GM19035 (cell line): ENCODE data around the gene HSDL2.
"Not testable (repeated sequence)": the region's sequence is repeated elsewhere in the genome, so short reads cannot be mapped to it uniquely, and the experiment has no call there.

ENCODE experiments used
- ATAC-seq: cut with Tn5 transposase; IDR thresholded peaks from one replicate; pipeline ENCODE4 v1.9.1; 2021; ENCODE audit not compliant: unreplicated experiment

Gene HSDL2

DNA sequence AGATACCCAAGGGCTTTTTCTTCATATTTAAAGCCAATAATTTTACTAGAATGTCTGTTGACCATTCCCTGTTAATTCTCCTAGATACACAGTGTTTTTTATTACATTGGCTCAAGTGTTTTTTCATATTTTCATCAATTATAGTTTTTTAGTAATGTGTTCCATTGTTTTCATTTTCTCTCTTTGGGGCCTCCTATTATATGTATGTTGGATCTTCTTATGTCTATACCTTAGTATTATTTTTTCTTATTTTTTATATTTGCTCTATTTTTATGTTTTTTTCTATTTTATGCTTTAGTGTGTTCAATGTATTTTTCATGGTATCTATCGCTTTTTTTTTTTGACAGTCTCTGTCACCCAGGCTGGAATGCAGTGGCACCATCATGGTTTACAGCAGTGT, 114.2 kb downstream of the HSDL2 start:
- ATAC-seq: no peak

- ATAC-seq: no peak
Measured at GRCh38 chr9:112495614-112496013, 115.7 kb downstream of the HSDL2 start.

- ATAC-seq: no peak
Measured at GRCh38 chr9:112496074-112496722, 116.3 kb downstream of the HSDL2 start.

- no peak for ATAC-seq
Measured at GRCh38 chr9:112500842-112501241, 120.9 kb downstream of the HSDL2 start.

- no peak for ATAC-seq
Measured at GRCh38 chr9:112501287-112501686, 121.4 kb downstream of the HSDL2 start.

DNA sequence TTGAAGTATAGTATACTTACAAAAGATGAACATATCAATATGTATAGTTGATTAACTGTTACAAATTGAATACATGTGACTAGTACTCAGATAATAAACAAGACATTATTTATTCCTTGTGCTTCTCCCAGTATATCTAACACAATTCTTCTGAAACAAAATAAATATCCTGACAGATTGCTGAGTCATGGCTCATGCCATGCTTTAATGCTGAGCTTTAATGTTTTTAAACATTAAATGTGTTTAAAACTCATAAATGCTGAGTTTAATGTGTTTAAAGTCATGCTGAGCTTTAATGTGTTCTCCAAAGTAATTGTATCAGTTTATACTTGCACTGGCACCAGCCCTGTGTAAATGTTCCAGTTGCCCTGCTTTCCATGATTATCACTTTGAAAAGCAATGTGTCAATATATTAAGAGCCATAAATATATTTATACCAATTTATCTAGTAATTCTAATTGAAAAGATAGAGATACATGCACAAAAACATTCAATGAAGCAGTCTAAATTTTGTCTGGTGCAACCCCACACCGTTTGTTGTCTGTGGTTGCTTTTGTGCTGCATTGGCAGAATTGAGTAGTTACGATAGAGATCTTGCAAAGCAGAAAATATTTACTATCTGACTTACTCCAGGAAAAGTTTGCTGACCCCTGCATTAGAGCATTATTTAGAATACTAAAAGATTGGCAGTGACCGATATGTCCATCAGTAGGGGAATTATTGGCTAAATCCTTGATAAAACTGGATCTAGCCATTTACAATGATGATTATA, 122.5 kb downstream of the HSDL2 start:
- no peak for ATAC-seq

DNA sequence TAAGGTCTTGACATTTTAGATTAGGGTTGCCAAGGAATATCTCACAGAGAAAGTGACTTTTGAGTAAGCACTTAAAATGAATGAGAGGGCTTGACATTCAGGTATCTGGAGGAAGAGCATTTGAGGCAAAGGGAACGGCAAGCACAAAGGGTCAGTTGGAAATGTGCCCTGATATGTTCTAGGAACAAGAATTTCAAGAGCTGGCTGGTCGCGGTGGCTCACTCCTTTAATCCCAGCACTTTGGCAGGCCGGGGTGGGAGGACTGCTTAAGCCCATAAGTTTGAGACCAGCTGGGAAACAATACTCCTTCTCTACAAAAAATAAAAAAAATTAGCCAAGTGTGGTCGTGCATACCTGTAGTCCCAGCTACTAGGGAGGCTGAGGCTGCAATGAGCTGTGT, 123.3 kb downstream of the HSDL2 start:
- no peak for ATAC-seq

GRCh38 chr9:112505086-112505485, 125.2 kb downstream of the HSDL2 start:
- ATAC-seq: no peak

- ATAC-seq: no peak
Measured at GRCh38 chr9:112505607-112506006, 125.7 kb downstream of the HSDL2 start.

DNA sequence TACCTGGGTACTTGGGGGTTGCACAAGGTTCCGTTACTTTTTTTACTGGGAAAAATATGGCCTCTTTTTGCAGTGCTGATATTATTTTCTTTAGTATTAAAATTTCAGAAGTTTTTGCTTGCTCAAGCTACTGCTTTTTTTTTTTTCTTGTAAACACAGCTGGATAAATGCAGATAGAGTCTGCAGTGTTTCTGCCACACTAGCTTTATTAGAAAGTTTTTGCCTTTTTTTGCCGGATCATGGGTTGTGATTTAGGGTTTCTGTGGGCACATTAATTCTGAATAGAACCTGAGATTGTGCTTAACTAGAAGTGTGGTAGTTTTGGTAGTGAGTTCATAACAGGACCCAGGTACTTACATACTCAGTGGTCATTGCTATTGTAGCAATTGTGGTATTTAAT, 126.7 kb downstream of the HSDL2 start:
- ATAC-seq: no peak

DNA sequence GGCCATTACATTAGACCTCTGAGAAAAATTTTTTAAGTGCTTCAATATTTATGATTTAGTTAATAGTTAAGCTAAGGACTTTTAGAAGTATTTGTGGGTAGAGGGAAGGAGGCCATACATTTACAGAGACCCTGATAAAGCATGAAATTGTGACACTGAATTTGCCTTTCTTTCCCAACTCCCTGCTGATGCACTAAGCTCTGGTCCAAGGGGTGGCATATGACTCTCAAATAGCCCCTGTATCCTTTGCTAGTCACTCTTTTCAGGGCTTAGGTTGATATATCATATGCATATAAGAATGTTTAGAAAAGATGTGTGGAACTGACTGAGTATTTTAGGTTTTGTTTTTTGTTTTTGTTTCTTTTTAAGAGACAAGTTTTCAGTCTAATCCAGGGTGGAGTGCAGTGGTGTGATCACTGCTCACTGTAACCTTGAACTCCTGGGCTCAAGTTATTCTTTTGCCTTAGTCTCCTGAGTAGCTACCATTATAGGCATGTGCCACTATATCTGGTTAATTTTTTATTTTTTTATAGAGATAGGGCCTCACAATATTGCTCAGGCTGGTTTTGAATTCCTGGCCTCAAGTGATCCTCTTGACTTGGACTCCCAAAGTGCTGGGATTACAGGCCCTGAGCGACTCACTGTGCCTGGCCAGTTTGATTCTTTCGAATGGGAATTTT, 127.2 kb downstream of the HSDL2 start:
- no peak for ATAC-seq

DNA sequence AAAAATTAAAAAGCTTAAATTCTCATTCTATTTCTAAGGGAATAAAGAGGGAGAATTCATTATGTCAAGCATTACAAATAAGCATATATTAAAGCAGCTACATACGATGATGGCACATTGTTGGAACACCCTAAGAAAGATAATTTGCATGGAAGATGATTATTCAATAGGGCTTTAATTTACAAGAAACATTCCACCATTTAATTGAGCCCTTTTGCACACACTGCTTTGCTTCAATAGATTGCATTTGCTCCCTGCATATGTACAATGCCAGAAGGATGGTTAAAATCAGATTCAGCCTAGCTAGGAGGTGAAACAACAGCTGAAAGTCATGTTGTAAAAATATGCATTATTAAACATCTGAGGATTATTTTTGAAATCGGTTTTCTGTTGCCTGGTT, 128.5 kb downstream of the HSDL2 start:
- no peak for ATAC-seq

GRCh38 chr9:112512377-112512776, 132.5 kb downstream of the HSDL2 start:
- not testable (repeated sequence) for ATAC-seq

GRCh38 chr9:112516769-112517168, 136.9 kb downstream of the HSDL2 start:
- ATAC-seq: no peak

- ATAC-seq: no peak
Measured at GRCh38 chr9:112520069-112520468, 140.2 kb downstream of the HSDL2 start.

DNA sequence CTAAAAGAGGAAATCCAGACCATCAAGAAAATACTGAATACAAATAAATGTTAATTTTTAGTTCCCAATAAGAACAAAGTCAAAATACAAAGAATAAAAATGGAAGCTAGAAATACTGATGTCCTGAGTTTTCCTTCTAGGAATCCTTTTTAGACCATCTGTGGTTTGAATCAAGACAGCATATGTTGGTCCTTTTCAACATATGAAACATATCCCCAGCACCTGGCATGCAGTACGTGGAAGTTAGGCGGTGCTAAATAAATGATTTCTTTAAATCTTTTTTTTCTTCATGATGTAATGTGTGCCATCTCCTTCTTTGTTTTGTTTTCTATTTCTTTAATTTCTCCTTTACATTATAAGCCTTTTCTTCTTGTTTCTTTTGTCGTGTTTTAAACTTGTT, 140.7 kb downstream of the HSDL2 start:
- no peak for ATAC-seq
